HG03521 (cell line): ENCODE results near the gene CRK.
"Not testable (repeated sequence)": the region's sequence is repeated elsewhere in the genome, so short reads cannot be mapped to it uniquely, and the experiment has no call there.

Source experiments
- ATAC-seq: cut with Tn5 transposase; IDR thresholded peaks from one replicate; pipeline ENCODE4 v1.9.1; 2021; ENCODE audit warnings: mild to moderate bottlenecking, moderate library complexity; ENCODE audit not compliant: unreplicated experiment

The CRK gene

DNA sequence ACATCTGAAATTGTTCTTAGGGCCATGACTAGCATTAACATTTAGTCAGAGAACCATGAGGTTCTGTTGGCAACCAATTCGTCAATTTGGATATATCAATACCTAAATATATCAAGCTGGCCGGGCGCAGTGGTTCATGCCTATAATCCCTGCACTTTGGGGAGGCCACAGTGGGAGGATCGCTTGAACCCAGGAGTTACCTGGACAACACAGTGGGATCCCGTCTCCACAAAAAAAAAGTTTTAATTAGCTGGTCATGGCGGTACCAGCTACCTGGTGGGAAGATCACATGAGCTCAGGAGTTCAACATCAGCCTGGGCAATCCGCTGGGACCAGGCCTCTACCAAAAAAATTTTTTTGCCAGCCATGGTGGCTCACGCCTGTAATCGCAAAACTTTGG, 64.5 kb downstream of the CRK start:
- no peak for ATAC-seq

DNA sequence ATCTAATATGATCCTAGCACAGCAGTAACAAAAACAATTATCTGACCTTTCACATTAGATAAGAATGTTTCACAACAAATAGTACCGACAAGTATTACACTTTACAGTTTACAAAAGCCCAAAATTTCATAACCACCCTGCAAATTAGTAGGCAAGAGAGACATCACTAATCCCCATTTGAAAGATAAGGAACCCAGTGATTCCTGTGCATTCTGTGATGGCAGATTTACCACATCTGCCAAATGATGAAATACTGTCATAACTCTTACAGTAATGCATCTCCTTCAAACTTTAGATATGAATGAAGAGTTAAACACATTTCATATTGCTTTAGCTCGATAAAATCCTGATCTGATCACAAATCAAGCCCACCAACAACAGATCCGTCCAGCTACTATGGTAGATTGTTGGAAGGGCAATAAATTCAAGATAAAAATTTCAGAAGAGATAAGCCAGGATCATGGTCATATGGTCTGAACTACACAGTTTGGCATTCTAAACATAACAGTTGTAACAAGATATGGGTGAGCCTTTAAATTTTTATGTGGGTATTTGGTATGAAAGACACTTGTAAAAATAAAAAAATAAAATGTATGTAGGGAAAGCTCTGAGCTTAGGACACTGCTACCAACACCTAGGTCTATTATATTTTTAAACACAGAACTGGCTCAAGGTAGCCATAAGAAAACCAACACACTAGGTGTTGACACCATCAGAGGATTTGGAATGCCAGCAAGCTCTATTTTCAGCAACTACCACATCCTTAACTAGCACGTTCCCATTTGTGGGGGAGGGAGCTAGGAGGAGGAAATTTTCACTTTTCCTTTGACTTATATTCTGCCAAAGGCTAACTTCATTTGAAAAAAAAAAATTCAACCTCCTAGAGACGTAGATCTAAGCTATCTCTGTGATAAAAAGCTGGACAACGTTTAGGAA, 65.3 kb downstream of the CRK start:
- ATAC-seq = no peak

DNA sequence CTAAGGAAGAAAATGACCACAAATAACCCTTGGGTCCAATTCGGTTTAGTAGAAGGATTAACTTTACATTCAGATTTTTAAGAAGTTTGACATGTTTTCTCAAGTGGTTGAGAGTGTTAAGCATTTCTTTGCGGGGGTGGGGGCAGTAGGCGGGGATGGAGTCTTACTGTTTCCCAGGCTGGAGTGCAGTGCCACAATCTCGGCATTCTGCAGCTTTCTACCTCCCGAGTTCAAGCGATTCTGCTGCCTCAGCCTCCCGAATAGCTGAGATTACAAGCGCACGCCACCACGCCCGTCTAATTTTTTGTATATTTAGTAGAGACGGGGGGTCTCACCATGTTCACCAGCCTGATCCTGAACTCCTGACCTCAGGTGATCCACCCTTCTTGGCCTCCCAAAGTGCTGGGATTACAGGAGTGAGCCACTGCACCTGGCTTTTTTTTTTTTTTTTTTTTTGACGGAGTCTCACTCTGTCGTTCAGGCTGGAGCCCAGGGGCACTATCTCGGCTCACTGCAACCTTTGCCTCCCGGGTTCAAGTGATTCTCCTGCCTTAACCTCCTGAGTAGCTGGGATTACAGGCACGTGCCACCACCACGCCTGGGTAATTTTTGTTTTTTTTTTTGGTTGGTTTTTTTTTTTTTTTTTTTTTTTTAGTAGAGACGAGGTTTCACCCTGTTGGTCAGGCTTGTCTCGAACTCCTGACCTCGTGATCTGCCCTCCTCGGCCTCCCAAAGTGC, 68.4 kb downstream of the CRK start:
- not testable (repeated sequence) for ATAC-seq

DNA sequence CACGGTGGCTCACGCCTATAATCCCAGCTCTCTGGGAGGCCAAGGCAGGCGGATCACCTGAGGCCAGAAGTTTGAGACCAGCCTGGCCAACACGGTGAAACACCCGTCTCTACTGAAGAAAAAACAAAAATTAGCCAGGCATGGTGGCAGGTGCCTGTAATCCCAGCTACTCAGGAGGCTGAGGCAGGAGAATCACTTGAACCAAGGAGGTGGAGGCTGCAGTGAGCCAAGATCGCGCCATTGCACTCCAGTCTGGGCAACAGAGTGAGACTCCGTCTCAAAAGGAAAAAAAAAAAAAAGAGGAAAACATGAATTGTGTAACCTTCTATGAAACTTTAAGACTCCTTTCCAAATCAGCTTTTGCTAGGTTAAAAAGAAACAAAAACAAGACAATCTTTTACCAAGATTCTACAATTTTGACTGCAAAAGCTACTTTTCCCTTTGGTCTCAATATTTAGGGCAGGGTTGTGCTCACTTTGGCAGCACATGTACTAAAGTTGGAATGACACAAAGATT, 69.3 kb downstream of the CRK start:
- ATAC-seq = not testable (repeated sequence)

DNA sequence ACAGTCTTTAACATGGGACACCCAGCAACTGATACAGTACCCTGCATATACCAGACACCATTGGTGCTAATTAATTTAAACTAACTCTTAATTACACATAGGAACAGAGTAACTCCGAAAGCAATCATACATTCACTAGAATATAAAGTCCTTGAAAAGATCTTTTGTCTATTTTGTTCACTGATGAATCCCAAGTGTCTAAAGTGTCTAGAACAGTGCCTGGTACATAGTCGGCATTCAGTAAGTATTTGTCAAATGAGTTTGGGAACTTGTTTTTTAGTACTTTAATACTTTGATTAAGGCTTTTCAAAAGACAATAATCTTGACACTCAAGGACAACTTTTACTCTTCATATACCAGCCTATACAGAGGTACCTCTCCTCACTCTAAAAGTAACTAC, 69.8 kb downstream of the CRK start:
- ATAC-seq = no peak

DNA sequence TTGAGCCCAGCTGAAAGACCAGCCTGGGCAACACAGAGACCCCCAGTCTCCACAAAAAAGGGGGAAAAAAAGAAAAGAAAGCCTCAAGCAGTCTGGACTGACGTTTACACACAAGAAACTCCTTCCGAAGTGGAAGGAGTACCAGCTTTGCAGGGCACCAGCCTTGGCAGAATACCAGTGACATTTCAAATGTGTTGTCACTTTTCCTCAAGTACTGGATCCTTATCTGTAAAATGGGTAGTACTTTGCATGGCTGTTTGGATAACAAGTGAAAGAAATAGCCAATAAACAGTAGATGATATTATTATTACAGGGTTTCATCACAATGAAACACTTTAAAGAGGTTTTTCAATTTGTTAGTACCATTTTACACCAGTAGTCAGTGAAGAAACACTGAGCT, 70.2 kb downstream of the CRK start:
- ATAC-seq = no peak

GRCh38 chr17:1384905-1385435, 71.1 kb downstream of the CRK start:
- ATAC-seq = no peak

GRCh38 chr17:1379930-1380313, 76.1 kb downstream of the CRK start:
- no peak for ATAC-seq

DNA sequence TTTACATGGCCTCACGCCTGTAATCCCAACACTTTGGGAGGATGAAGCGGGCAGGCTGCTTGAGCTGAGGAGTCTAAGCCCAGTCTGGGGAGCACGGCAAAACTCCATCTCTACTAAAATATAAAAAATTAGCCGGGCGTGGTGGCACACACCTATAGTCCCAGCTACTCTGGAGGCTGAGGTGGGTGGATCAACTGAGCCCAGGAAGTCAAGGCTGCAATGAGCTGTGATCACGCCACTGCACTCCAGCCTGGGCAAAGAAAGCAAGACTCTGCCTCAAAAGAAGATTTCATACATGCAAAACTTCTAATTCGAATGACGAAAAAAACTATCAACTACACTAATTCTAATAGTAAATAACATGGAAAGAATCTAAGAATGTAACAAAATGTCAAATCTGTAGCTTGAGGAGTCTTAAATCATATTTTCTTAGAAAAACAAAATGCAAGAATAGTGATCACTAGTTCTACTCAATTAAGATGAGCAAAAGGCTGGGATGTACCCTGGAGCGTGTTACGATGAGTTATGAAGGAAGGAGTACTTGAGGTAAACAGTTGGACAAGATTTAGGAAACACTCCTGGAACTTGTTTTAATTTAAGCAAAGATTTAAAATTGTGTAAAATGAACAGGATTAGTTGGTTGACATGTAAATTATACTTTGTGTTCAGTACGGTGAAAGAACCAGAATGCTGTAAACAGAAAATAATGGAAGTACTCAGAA, 76.7 kb downstream of the CRK start:
- no peak for ATAC-seq

DNA sequence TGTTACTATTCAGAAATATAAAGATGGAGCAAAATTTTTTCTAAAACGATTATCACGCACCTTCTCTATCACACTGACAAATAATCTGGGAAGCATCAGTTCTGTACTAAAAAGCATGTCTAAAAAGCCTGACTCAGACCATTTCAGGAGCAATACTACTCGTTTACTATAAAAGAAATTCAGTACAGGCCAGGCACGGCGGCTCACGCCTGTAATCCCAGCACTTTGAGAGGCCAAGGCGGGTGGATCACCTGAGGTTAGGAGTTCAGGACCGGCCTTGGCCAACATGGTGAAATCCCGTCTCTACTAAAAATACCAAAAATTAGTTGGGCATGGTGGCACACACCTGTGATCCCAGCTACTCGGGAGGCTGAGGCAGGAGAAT, 77.6 kb downstream of the CRK start:
- ATAC-seq = not testable (repeated sequence)

- ATAC-seq = no peak
Measured at GRCh38 chr17:1377334-1377733, 78.7 kb downstream of the CRK start.

DNA sequence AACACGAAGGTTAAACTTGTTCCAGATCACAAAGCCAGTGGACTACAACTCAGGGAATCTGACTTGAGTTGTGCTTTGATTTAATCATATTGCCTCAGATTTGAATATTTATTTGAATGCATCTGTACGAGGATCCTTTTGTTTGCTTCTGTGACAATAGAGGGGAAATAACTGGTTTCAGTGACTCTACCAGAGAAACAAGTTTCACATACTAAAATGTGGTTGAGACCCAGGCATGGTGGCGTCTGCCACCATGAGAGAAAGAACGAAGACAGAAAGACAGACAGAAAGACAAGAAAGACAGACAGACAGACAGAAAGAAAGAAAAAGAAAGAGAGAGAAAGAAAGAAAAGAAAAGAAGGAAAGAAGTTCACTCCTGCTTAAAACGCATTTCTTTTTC, 80.0 kb downstream of the CRK start:
- ATAC-seq = no peak

GRCh38 chr17:1375615-1376014, 80.4 kb downstream of the CRK start:
- no peak for ATAC-seq

DNA sequence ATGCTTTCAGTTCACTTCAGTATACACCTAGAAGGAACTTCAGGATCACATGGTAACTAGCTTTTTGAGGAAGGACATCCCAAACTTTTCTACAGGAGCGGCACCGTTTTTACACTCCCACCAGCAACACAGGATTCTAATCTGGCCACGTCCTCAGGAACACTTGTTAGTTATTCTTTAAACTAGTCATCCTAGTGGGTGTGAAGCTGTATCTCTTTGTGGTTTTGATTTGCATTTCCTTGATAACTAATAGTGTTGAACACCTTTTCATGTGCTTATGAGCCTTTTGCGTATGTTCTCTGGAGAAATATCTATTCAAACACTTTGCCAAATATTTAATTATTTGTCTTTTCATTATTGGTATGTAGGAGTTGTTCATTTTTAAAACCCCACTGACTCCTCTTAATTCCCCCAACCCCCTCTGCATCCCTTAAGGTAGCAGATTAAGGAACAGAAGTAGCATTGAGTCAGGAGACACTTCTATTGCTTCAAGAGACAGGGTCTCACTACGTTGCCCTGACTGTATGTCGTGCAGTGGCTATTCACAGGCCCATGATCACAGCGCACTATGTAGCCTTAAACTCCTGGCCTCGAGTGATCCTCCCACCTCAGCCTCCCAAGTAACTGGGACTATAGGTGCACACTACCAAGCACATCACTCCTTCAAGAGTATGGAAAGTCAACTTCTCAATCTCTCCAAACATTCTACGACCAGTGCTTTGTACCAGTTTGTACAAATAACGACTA, 81.4 kb downstream of the CRK start:
- ATAC-seq = no peak

DNA sequence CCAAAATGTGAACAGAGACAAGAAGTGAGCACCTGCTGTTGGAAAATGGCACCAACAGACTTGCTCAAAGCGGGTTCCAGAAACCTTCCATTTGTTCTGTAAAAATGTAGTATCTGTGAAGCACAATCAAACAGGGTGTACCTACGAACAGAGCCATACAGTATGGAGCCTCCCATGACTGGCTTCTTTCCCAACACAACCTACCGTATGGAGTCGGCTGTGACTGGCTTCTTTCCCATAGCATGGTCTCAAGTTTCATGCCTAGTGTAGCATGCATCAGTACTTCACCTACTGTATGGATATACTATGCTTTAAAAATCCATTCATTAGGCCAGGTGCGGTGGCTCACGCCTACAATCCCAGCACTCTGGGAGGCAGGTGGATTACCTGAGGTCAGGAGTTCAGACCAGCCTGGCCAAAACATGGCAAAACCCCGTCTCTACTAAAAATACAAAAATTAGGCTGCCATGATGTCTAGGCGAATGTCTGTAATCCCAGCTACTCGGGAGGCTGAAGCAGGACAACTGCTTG, 82.3 kb downstream of the CRK start:
- no peak for ATAC-seq

- no peak for ATAC-seq
Measured at GRCh38 chr17:1372618-1373017, 83.4 kb downstream of the CRK start.

- no peak for ATAC-seq
Measured at GRCh38 chr17:1371893-1372590, 84.0 kb downstream of the CRK start.
